NCI-H345 treated with DMSO at 0.1 percent for 48 hours (cell line): ENCODE results near the gene RPS2.
"Not testable (repeated sequence)": the region's sequence is repeated elsewhere in the genome, so short reads cannot be mapped to it uniquely, and the experiment has no call there.

Experiments
- DNase-seq: peaks from one replicate; lab custom pipeline; 2025; ENCODE audit not compliant: unreplicated experiment; lab: John Stamatoyannopoulos, UW

RPS2 gene

GRCh38 chr16:1920727-1921171 is 43.9 kb downstream of the RPS2 start:
- DNase-seq: no peak

DNA sequence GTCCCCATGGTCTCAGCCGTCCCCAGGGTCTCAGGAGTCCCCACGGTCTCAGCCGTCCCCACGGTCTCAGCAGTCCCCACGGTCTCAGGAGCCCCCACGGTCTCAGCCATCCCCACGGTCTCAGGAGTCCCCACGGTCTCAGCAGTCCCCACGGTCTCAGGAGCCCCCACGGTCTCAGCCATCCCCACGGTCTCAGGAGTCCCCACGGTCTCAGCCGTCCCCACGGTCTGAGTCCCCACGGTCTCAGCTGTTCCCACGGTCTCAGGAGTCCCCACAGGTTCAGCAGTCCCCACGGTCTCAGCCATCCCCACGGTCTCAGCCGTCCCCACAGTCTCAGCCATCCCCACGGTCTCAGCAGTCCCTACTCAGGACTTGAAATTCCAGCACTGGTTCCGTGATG is 44.5 kb downstream of the RPS2 start:
- DNase-seq: not testable (repeated sequence)

DNA sequence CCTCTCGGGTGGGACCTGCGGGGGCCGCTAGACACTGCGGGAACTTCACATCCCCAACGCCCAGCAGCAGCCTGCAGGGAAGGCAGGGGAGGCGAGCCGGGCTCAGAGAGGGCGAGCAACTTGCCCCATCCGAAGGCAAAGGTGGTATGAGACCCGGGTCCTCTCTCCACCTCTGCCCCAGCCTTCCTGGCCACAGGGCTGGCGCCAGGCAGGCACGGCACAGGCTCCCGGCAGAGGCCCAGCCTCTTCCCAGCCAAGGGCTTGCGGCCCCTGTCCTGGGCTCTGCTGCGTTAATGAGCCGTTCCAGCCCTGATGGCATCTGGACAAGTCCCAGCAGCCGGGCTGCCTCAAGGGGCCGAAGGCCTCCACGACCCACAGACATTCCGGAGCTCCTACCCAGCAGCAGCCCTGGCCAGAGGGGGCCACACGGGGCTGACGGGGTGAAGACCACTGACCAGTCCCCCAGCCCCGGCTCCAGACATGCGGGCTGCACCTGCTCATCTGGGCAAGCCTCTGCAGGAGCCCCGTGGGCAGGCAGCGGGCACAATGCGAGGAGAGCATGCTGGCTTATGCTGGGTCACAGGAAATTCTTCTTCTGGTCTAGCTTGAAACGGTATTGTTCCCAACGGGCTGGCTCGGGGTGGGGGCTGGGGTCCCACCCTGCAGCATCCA is 45.2 kb downstream of the RPS2 start:
- no peak for DNase-seq

- no peak for DNase-seq
Measured at GRCh38 chr16:1918351-1919326, 46.0 kb downstream of the RPS2 start, which contains the start of gene HS3ST6. TSS of gene HS3ST6 (minus strand) at chr16:1918415. CDS start at chr16:1918323, 92 bp downstream.

DNA sequence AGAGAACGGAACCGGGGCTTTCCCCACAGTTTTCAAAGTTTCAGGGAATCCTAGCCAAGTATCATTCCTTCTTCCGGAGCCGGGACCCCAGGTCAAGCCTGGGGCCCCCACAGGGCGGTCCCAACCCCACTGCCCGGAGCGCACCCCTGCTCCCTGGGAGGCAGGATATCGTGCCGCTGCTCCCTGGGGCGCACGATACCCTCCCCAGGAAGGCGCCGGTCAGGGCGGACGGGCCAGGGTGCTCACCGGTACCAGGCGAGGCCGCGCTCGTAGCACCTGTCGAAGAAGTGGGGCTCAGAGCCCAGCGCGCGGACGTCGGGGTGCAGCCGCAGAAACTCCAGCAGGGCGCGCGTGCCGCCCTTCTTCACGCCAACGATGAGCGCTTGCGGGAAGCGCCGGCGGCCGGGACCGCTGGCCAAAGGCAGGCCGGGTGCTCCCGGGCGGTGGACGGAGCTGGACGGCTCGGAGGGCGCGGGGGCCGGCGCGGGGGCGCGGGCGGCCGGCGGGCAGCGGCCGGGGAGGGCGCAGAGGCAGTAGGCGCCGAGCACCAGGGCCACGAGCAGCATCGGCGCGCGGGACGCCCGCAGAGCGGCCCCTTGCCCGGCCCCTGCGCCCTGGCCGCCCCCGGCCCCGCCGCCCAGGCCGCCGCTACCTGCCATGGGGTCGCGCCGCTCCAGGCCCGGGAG is 46.8 kb downstream of the RPS2 start:
- DNase-seq: no peak

DNA sequence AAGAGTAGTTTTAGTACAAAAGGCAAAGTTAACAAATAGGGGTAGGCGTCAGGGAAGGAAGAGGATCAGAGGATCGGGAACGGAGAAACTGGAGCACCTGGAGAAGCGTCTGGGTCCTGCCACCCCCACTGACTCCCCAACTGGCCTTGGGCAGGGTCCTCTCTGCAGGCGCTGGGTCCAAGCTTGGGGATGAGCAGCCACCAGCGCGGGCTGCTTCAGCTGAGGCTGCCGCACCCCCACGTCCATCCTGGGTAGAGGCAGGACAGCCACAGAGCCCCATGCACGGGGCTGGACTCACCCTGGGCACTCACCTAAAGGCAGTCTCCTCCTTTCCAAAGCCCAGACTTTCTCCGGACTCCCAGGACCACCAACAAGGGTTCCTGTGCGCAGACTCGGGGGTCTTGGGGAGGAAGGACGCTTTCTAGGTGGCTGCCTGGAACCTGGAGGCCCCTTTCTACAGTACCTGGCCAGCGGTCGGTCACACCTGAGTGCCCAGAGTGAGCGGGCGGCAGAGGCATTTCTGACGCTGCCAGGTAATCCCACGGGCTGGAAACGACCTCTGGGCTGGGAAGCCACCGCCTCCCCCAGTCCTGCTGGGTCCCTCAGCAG is 47.5 kb downstream of the RPS2 start:
- DNase-seq: no peak

DNA sequence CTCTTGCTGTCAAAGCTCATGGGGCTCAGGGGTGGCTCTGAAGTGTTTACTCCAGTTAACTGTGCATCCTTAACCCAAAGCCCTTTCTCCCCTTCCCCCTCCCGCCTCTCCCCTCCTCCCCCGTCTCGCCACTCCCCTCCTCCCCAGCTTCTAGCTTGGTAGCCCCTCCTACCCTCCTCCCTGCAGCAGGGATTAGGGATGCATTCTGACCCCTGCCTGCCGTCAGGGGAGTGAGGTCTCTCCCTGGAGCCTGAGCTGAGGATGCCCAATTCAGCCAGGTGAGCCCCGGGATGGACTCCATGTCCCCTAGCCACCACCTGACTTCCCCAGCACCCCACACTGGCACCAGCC is 48.0 kb downstream of the RPS2 start:
- DNase-seq: no peak

DNA sequence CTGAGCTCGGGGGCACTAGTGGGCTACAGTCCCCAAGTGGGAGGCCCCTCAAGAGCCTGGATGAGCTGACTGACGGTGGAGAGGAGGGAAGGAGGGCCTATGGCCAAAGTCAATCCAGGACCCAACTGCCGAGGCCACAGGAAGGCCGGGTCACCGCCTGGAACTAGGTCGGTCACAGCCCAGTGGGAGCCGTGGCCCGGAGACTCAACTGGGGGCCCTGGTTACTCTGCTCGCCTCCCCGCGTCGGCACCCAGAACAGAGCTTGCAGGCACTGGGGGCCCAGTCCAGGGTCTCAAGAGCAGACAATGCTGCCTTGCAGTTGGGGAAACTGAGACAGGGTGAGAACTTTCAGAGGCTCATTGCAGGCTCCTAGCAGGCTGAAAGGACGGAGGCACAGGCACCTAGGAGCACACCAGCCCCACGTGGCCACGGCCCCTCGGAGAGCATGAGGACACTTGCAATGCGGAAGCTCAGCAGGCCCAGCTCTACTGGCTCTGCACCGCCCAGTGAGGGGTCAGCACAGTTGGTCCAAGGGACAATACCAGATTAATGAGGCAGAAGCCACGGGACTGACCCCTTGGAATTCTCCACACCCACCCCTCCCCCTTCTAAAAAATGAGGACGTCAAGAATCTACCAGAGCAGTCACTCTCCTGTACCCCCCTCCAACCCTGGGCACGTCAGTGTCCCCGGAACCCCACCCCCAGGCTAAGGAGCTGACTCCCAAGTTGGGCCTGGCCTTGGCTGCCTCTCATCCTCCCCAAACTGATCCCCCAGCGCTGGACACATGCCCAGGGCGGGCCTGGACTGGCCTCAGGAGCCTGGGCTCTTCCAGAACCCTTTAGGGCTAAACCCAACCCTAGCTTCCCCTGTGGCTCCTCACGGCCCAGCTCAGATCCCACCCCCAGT is 48.6 kb downstream of the RPS2 start:
- DNase-seq: no peak

DNA sequence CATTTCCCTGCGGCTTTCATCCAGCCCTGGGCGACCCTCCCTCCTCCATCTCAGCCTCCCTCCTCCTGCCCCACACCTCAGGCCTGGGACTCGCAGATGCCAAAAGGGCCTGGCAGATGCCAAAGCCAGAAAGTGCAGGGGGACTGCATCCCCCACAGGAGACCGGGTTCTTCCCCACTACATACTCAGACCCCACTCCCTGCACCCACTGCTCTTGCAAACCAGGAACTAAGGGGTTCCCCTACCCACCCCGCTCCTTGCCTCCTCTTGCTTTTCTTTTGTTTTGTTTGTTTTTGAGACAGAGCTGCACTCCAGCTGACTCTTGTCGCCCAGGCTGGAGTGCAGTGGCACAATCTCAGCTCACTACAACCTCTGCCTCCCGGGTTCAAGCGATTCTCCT is 49.6 kb downstream of the RPS2 start:
- DNase-seq: no peak

GRCh38 chr16:1914084-1914608 is 50.5 kb downstream of the RPS2 start:
- DNase-seq: no peak

DNA sequence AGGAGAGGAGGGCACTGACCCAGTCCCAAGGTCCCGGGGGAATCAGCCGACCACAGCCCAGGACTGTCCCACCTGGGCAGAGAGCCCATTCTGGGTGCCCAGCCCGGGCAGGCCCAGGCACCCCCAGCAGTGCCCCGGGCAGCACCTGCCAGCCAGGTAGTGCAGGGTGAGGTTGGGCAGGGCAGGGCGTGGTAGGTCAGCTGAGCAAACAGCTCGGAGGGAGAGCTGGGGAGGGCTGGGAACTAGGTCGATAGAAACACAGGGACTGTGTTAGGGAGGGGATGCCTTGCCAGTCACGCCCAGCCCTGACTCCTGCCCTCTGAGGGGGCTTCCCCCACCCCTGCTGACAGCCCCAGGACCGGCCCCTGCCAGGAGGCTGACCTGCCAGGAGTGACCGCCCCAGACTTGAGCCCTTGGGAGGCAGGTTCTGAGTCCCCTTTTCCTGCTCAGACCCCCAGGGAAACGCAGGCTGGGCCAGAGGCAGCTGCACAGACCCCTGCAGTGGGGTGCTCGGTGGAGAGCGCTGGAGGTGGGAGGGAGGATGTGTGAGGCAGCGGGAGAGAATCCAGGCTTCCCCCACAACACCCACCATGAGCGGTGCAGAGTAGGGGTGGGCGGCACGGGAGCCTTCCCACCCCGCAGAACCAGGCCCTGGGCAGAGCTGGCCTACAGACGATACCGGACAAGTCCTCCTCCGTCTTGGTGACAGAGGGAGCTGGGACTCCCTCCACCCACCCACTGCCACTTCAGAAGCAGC is 51.1 kb downstream of the RPS2 start:
- DNase-seq: peak; percentile 77

GRCh38 chr16:1912215-1912543 is 52.4 kb downstream of the RPS2 start:
- DNase-seq: no peak
